ENCODE results near the gene SPEF2.

The SPEF2 gene

GRCh38 chr5:35741126-35741716 is 123.6 kb downstream of the SPEF2 start:
- no peak for TF ChIP-seq CTCF (IDR thresholded peaks at IDR 0.05)

- TF ChIP-seq CTCF (IDR thresholded peaks at IDR 0.05): no peak
Observed at GRCh38 chr5:35741971-35742370, 124.3 kb downstream of the SPEF2 start.

- TF ChIP-seq CTCF (IDR thresholded peaks at IDR 0.05): no peak
Observed at GRCh38 chr5:35743644-35744043, 126.0 kb downstream of the SPEF2 start.

GRCh38 chr5:35745193-35745592 is 127.5 kb downstream of the SPEF2 start:
- TF ChIP-seq CTCF (IDR thresholded peaks at IDR 0.05): no peak

- no peak for TF ChIP-seq CTCF (IDR thresholded peaks at IDR 0.05)
Observed at GRCh38 chr5:35745660-35746059, 128.0 kb downstream of the SPEF2 start.

GRCh38 chr5:35752012-35752411 is 134.3 kb downstream of the SPEF2 start:
- no peak for TF ChIP-seq CTCF (IDR thresholded peaks at IDR 0.05)

GRCh38 chr5:35753500-35753899 is 135.8 kb downstream of the SPEF2 start:
- TF ChIP-seq CTCF (IDR thresholded peaks at IDR 0.05): no peak

GRCh38 chr5:35754481-35754880 is 136.8 kb downstream of the SPEF2 start:
- TF ChIP-seq CTCF (IDR thresholded peaks at IDR 0.05): no peak
